Activated T-cell treated with anti-CD3 and anti-CD28 coated beads, Interleukin-2, amount 50 U/mL, for 24 hours (primary cell): ENCODE results near the gene CCR7.
"Not testable (repeated sequence)": the region's sequence is repeated elsewhere in the genome, so short reads cannot be mapped to it uniquely, and the experiment has no call there.

Experiments used
- DNase-seq: peaks from one replicate; pipeline ENCODE4 v3.0.0-alpha.2; 2020
- H3K27ac Mint-ChIP-seq: 2 replicates; pipeline ENCODE4 v1.8.0; 2020; ENCODE audit warnings: mild to moderate bottlenecking, mixed read lengths
- H3K27me3 Mint-ChIP-seq: 2 replicates; pipeline ENCODE4 v1.8.0; 2020; ENCODE audit warnings: mixed read lengths
- H3K36me3 Mint-ChIP-seq: 2 replicates; pipeline ENCODE4 v1.8.0; 2020; ENCODE audit warnings: low read depth, mixed read lengths
- H3K4me1 Mint-ChIP-seq: 2 replicates; pipeline ENCODE4 v1.8.0; 2020; ENCODE audit warnings: low read depth, mixed read lengths
- H3K4me3 Mint-ChIP-seq: 2 replicates; pipeline ENCODE4 v1.8.0; 2020; ENCODE audit warnings: mild to moderate bottlenecking, moderate library complexity, mixed read lengths
- H3K9me3 Mint-ChIP-seq: 2 replicates; pipeline ENCODE4 v1.8.0; 2020; ENCODE audit warnings: mixed read lengths

CCR7 gene

DNA sequence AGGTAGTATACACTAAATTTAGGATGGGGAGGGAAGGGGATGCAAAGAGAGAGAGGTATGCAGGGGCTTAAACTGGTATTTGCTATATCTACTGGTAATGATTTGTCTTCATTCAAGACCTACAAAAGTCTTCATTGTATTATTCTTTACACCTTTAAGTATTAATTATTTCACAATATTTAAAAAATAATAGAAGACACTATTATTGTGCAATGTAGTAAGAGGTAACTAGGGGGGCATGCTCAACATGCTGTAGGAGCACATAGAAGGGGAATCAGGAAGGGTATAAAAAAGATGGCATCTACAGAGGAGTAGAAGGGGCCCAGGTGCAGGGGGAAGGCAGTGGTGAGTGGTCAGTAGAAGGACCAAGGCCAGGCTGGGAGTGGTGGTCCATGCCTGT, 14.9 kb upstream of the CCR7 start:
- Mint-ChIP-seq H3K27ac (peak overlapping the region; percentile 42), H3K9me3 (peaks cover 25% of the 10 kb centered on the region), H3K4me1 (peaks cover 91% of the 10 kb centered on the region), H3K4me3 (no peak overlapping the region), H3K27me3 (no peaks in the 10 kb centered on the region), H3K36me3 (peaks cover 23% of the 10 kb centered on the region)
- no peak for DNase-seq

- H3K27ac Mint-ChIP-seq: no peak overlapping the region
- DNase-seq: no peak
- H3K27me3 Mint-ChIP-seq: no peaks in the 10 kb centered on the region
- H3K9me3 Mint-ChIP-seq: peaks cover 25% of the 10 kb centered on the region
- H3K4me1 Mint-ChIP-seq: peaks cover 84% of the 10 kb centered on the region
- H3K4me3 Mint-ChIP-seq: no peak overlapping the region
- H3K36me3 Mint-ChIP-seq: peaks cover 23% of the 10 kb centered on the region
These were observed 14.2 kb upstream of the CCR7 start for GRCh38 chr17:40579471-40579870.

DNA sequence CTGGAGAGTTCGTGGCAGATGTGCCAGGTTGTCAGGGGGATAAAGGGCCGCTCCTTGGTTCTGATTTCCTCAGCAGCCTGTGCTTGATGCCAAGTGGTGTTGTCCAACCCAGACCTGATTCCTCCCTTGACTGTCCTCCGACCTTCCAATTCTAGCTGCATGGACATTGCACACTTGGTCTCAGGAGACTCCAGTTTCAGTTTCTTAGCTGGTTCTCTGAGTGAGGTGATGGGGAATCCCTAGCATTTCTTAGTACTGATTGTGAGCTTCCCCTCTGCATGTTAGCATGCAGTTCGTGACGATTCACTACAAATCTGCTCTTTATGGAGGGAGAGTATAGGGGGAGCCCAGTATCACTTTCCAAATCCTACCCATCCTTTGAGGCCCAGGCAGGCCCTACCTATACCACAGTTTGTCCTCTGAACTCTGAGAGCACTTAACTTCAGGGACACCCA, 12.4 kb upstream of the CCR7 start:
- H3K4me3 Mint-ChIP-seq: peak overlapping the region; percentile 45
- H3K27ac Mint-ChIP-seq: peak overlapping the region; percentile 81
- no peaks in the 10 kb centered on the region for H3K27me3 Mint-ChIP-seq
- H3K36me3 Mint-ChIP-seq: peaks cover 27% of the 10 kb centered on the region
- DNase-seq: peak; percentile 40
- peaks cover 23% of the 10 kb centered on the region for H3K9me3 Mint-ChIP-seq
- H3K4me1 Mint-ChIP-seq: peaks cover 73% of the 10 kb centered on the region

DNA sequence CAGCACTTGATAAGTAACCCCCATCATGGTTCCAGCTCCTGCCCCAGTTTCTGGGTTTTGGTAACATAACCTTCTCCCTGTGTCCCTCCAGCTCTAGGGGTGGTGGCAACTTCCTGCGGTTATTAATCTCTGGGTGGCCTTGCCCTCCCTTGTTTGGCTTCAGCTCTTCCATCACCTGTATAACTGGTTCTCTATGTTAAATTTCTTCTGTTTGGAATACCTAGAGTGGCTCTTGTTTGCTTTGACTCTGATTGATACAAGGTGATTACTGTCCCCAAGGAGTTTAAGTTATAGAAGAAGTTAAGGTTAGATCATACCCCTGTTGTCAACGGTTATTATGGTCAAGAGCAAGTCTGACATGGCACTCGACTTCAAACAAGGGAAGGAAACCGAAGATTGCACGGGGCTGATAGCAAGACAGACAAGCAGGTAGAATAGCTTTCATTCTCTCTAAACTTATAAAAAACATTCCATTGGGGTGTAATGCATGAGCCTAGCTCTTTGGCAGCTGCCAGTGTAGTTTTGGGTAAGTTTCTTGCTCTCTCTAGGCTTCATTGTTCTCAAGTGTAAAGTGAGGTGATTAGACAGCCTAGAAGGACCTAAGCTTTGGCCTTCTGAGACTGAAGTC, 11.0 kb upstream of the CCR7 start:
- H3K27me3 Mint-ChIP-seq: no peaks in the 10 kb centered on the region
- no peak overlapping the region for H3K4me3 Mint-ChIP-seq
- H3K4me1 Mint-ChIP-seq: peaks cover 73% of the 10 kb centered on the region
- peak overlapping the region; percentile 49 for H3K27ac Mint-ChIP-seq
- H3K9me3 Mint-ChIP-seq: peaks cover 37% of the 10 kb centered on the region
- DNase-seq: no peak
- H3K36me3 Mint-ChIP-seq: peaks cover 41% of the 10 kb centered on the region

GRCh38 chr17:40574292-40574691, 9.0 kb upstream of the CCR7 start:
- Mint-ChIP-seq H3K36me3 (peaks cover 38% of the 10 kb centered on the region), H3K9me3 (peaks cover 48% of the 10 kb centered on the region), H3K4me3 (no peak overlapping the region), H3K4me1 (peaks cover 74% of the 10 kb centered on the region), H3K27me3 (no peaks in the 10 kb centered on the region), H3K27ac (no peak overlapping the region)
- no peak for DNase-seq

- not testable (repeated sequence) for H3K27ac Mint-ChIP-seq, DNase-seq, H3K4me3 Mint-ChIP-seq, H3K27me3 Mint-ChIP-seq
- H3K4me1 Mint-ChIP-seq: peaks cover 72% of the 10 kb centered on the region
- H3K9me3 Mint-ChIP-seq: peaks cover 51% of the 10 kb centered on the region
- H3K36me3 Mint-ChIP-seq: peaks cover 43% of the 10 kb centered on the region
These were observed 7.1 kb upstream of the CCR7 start for GRCh38 chr17:40572245-40572993.

DNA sequence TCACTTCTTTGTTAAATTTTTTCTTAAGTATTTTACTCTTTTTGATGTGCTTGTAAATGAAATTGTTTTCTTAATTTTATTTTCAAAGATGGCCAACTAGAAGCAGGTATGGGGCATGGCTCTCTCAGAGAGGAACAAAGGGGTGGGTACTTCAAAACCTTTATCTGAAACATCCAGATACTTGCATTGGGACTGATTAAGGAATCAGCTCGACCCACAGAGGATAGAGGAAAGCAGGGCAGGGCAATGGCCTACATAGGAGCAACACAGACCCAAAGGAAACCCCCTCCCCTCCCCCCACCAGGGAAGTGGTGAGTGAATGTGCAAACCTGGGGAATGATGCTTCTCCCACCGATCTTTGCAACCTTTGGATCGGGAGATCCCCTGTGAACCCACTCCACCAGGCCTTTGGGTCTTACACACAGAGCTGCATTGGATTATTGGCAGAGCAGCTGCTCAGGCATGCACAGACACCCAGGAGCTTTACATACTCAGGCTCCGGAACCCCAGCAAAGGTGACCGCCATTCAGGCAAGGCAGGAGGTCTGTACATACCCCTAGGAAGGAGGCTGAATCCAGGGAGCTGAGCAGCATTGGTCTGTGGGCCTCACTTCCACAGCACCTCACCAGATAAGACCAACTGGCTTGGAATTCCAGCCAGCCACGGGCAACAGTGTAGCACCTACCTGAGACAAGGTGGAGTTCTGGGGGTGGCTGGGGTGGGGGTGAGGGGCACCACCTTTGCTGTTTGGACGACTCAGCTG, 3.0 kb upstream of the CCR7 start:
- H3K36me3 Mint-ChIP-seq: peaks cover 47% of the 10 kb centered on the region
- peak overlapping the region; percentile 18 for H3K27ac Mint-ChIP-seq
- H3K9me3 Mint-ChIP-seq: peaks cover 38% of the 10 kb centered on the region
- H3K4me3 Mint-ChIP-seq: no peak overlapping the region
- H3K27me3 Mint-ChIP-seq: no peaks in the 10 kb centered on the region
- peaks cover 86% of the 10 kb centered on the region for H3K4me1 Mint-ChIP-seq
- DNase-seq: no peak

GRCh38 chr17:40567377-40567776, 2.1 kb upstream of the CCR7 start:
- Mint-ChIP-seq H3K4me3 (no peak overlapping the region), H3K27ac (peak overlapping the region; percentile 19), H3K4me1 (peaks cover 88% of the 10 kb centered on the region), H3K27me3 (no peaks in the 10 kb centered on the region), H3K9me3 (peaks cover 29% of the 10 kb centered on the region), H3K36me3 (peaks cover 48% of the 10 kb centered on the region)
- DNase-seq: no peak

DNA sequence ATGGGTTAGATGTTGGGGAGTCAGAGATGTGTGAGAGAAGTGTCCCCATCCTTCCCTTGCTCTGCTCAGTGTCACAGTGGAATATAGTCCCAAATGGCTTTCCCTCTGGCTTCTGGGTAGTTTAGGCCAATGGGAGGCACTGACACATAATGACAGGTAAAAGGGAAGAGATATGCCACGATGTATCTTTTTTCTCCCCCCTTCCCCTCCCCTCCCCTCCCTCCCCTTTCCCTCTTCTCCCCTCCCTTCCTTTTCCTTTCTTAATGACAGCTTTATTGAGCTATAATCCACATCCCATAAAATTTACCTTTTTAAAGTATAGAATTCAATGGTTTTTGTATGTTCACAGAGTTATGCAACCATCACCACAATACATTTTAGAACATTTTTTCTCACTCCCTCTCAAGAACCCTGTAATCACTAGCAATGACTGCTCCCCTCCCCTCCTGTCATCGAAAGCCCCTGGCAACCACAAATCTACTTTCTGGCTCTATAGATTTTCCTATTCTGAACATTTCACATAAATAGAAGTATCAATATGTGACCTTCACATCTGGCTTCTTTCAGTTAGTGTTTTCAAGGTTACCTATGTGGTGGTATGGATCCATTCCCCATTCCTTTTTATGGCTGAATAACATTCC, 617 bp upstream of the CCR7 start:
- Mint-ChIP-seq H3K36me3 (peaks cover 49% of the 10 kb centered on the region), H3K27me3 (no peaks in the 10 kb centered on the region), H3K9me3 (peaks cover 14% of the 10 kb centered on the region), H3K4me3 (peak overlapping the region; percentile 91), H3K4me1 (peaks cover 87% of the 10 kb centered on the region), H3K27ac (peak overlapping the region; percentile 100)
- no peak for DNase-seq

DNA sequence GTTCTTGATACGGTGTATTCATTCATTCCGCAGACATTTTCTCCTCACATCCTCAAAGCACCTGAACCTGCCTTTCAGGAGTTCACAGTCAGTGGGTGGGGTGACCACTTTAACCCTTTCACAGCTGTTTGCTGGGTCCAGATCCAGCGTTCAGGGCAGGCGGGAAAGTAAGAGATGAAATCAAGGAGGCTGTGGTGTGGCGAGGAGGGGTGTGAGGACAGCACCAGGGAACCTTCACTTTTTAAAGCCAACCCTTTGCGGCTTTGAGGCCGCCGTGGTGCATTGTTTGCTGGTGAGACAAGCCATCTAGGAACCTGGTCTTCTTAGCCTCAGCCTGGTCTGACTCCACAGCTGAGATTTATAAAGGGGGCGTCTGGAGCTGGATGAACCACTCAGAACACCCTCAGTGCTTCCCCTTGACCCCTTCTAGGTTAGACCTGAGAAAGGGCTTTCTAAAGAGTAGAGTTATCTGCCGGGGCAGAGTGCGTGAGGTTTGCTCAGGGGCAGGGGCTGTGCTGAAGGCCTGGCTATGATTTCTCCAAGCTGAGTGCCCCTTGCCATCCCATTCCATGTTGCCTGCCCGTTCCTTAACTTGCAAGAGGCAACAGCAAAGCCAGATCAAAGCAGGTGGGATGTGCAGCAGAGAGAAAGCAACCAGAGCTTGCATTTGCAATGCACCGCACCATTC, 933 bp downstream of the CCR7 start:
- peak; percentile 73 for DNase-seq
- H3K4me3 Mint-ChIP-seq: peak overlapping the region; percentile 91
- peak overlapping the region; percentile 100 for H3K27ac Mint-ChIP-seq
- peaks cover 6% of the 10 kb centered on the region for H3K9me3 Mint-ChIP-seq
- peaks cover 65% of the 10 kb centered on the region for H3K36me3 Mint-ChIP-seq
- H3K27me3 Mint-ChIP-seq: no peaks in the 10 kb centered on the region
- peaks cover 87% of the 10 kb centered on the region for H3K4me1 Mint-ChIP-seq

DNA sequence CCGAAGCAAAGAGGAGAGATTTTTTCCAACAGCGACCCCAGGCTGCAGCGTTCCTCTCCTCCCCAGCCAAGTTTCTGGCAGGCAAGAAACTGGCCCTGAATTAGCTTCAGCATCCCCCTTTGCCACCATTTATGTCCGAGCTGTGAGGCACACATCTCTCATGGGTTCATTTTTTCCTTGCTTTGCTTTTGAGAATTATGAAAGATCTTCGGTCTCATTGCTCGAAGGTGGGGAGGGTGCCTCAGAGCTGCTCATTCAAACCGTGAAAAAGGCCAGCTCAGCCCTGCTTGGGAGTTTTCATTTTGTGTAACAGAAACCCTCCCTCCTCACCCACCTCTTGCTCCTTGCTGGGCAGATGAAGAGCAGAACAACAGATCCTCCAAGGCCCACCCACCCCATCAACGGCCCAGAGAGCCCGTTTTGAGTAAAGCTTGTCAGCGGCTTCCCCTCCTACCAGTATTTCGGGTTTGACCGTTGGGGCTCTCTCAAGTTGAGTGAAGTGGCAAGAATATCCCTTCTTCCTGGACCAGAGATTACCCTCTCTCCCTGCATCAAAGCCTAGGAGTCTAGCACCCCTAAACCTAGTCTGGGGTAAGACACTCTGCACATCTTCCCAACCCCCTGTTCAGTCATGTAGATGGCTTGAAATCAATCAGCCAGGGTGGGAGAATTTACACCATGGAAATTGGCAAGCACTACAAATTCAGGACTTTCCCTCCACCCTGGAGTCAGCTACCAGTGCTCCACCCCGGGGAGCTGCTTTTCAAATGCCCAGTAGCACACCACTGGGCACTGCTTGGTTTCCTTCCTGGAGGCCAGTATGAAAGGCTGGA, 1.8 kb downstream of the CCR7 start:
- H3K36me3 Mint-ChIP-seq: peaks cover 74% of the 10 kb centered on the region
- H3K4me1 Mint-ChIP-seq: peaks cover 88% of the 10 kb centered on the region
- peak; percentile 81 for DNase-seq
- H3K9me3 Mint-ChIP-seq: peaks cover 6% of the 10 kb centered on the region
- peak overlapping the region; percentile 100 for H3K27ac Mint-ChIP-seq
- H3K27me3 Mint-ChIP-seq: no peaks in the 10 kb centered on the region
- peak overlapping the region; percentile 91 for H3K4me3 Mint-ChIP-seq

- DNase-seq: peak; percentile 60
- Mint-ChIP-seq H3K9me3 (peaks cover 6% of the 10 kb centered on the region), H3K4me1 (peaks cover 87% of the 10 kb centered on the region), H3K27me3 (no peaks in the 10 kb centered on the region), H3K36me3 (peaks cover 78% of the 10 kb centered on the region), H3K27ac (peak overlapping the region; percentile 100), H3K4me3 (peak overlapping the region; percentile 91)
These were observed 2.4 kb downstream of the CCR7 start for GRCh38 chr17:40562838-40563219.

GRCh38 chr17:40561871-40562611, 3.2 kb downstream of the CCR7 start:
- H3K27me3 Mint-ChIP-seq: no peaks in the 10 kb centered on the region
- H3K36me3 Mint-ChIP-seq: peaks cover 83% of the 10 kb centered on the region
- H3K4me3 Mint-ChIP-seq: peak overlapping the region; percentile 91
- H3K9me3 Mint-ChIP-seq: no peaks in the 10 kb centered on the region
- H3K4me1 Mint-ChIP-seq: peaks cover 88% of the 10 kb centered on the region
- H3K27ac Mint-ChIP-seq: peak overlapping the region; percentile 100
- DNase-seq: peak; percentile 74
